Measurements from ENCODE around the gene BICDL2. TPM values are rescaled to one million over a fixed set of nuclear protein-coding genes. Genes with fewer than 3 reads are reported as not detected.
"Not testable (repeated sequence)": the region's sequence is repeated elsewhere in the genome, so short reads cannot be mapped to it uniquely, and the experiment has no call there.

BICDL2 gene
- total and polyA plus RNA-seq, 12 donors: 0.14 to 0.31 (median 0.22) TPM; not detected in 8

DNA sequence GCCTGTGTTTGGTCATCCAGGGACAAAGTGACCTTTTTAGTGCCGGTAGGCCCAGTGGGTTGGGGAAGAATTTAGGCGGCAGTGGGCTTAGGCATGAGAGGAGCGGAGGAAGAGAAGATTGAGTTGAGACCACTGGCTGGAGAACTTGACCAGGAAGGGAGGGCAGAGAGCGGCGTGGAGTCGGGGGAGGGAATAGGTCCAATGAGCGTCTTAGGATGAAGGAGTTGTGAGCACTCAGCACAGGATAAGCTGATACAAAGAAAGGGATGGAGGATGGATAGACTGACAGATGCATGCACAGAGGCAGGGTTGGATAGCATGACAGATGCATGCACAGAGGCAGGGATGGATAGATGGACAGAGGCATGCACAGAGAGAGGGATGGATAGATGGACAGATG is 36.7 kb upstream of the BICDL2 start:
- intact Hi-C loops (cut with DNase I): loop anchor here in 1 of 2 donors (10.0 kb wide), 1 partner anchor 269 kb away; no protein-coding TSS in a partner anchor
- no peaks in the 10 kb centered on the region for H3K9me3 ChIP-seq (replicated peaks in 1 of 3)
- H3K4me3 ChIP-seq: no peak overlapping the region
- no peaks in the 10 kb centered on the region for H3K4me1 ChIP-seq (replicated peaks in 1 of 2)
- no peak overlapping the region for H3K27ac ChIP-seq
- H3K27me3 ChIP-seq: no peaks in the 10 kb centered on the region
- DNase-seq: no peak
- no peak for TF ChIP-seq POLR2A (IDR thresholded peaks at IDR 0.05)
- TF ChIP-seq, protein P1, sequence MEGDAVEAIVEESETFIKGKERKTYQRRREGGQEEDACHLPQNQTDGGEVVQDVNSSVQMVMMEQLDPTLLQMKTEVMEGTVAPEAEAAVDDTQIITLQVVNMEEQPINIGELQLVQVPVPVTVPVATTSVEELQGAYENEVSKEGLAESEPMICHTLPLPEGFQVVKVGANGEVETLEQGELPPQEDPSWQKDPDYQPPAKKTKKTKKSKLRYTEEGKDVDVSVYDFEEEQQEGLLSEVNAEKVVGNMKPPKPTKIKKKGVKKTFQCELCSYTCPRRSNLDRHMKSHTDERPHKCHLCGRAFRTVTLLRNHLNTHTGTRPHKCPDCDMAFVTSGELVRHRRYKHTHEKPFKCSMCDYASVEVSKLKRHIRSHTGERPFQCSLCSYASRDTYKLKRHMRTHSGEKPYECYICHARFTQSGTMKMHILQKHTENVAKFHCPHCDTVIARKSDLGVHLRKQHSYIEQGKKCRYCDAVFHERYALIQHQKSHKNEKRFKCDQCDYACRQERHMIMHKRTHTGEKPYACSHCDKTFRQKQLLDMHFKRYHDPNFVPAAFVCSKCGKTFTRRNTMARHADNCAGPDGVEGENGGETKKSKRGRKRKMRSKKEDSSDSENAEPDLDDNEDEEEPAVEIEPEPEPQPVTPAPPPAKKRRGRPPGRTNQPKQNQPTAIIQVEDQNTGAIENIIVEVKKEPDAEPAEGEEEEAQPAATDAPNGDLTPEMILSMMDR (IDR thresholded peaks at IDR 0.05): no peak
- no peaks in the 10 kb centered on the region for H3K36me3 ChIP-seq (replicated peaks in 1 of 2)
- WGBS, 4 donors: 72 to 84% (median 76%) methylated on average over 7 of the region's 7 CpGs

DNA sequence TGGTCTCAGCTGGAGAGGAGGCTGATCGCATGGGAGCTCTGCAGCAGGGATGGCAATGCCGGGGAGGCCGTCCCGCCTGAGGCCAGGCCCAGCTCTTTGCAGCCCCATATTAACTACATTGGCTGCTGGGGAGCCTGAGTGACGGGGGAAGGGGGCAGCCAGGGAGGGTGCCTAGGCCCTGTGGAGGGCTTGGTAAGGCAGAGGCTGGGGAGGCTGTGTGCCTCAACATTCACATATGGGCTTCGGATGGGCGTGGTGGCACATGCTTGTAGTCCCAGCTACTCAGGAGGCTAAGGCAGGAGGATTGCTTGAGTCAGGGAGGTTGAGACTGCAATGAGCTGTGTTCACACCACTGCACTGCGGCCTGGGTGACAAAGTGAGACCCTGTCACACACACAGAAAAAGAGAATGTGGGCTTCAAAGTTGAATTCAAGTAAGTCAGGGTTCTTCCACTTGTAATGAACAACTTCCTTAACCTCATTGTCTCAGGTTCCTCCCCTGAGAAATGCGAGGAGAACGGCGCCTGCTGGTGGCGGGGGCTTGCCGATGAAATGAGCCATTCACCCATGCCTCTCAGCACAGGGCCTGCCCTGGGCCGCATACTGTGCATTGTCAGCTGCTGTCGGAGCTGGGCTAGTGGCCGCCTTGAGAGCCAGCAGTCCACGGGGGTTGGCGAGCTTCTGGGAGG is 36.0 kb upstream of the BICDL2 start:
- not testable (repeated sequence) for H3K27ac ChIP-seq; H3K4me3 ChIP-seq; DNase-seq; H3K4me1 ChIP-seq (replicated peaks in 1 of 2); H3K36me3 ChIP-seq (replicated peaks in 1 of 2); H3K27me3 ChIP-seq; H3K9me3 ChIP-seq (replicated peaks in 1 of 3)
- intact Hi-C loops (cut with DNase I): loop anchor here in 1 of 2 donors (10.0 kb wide), 1 partner anchor 268 kb away; no protein-coding TSS in a partner anchor
- 68 to 86% (median 73%) methylated on average over 6 to 16 of the region's 18 CpGs for WGBS, 4 donors

DNA sequence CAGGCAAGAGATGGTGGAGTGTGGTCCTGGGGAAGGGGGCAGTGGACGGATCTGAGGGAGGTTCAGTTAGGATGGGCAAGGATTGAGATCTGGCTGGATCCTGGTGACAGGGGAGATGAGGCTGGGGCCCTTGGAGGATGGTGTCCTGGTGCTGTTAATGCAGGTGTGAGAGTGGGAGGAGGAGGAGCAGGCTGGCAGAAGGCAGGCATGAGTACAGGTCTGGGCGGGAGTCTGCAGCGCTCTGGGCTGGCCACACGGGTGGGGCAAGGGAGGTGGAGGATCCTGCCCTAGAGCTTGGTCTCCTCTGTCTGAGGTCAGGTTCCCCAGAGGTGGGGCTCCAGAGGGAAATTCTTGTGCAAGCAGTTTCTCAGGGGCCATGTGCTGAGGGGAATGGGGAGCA is 35.4 kb upstream of the BICDL2 start:
- H3K9me3 ChIP-seq (replicated peaks in 1 of 3); H3K27me3 ChIP-seq; H3K4me1 ChIP-seq (replicated peaks in 1 of 2); H3K27ac ChIP-seq; H3K4me3 ChIP-seq; H3K36me3 ChIP-seq (replicated peaks in 1 of 2); DNase-seq: not testable (repeated sequence)
- intact Hi-C loops (cut with DNase I): loop anchor here in 1 of 2 donors (10.0 kb wide), 1 partner anchor 267 kb away; no protein-coding TSS in a partner anchor
- WGBS, 4 donors: 60 to 85% (median 71%) methylated on average over 3 to 4 of the region's 4 CpGs

DNA sequence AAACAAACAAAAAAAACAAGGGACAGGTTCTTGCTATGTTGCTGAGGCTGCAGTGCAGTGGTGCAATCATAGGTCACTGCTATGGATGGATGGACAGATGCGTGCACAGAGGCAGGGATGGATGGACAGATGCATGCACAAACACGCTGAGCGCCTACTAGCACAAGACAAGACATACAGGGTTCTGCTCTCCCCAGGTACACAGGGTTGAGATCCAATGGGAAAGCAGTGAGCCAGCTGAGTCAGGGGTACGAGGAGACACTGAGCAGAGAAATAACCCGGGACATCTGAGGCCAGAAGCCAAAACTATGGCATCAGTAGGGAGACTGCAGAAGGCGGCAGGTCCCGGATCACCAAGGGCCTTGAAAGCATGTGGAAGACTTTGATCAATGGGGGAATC is 34.9 kb upstream of the BICDL2 start:
- Histone ChIP-seq H3K27ac (no peak overlapping the region), H3K27me3 (no peaks in the 10 kb centered on the region), H3K4me3 (no peak overlapping the region), H3K9me3 (replicated peaks in 1 of 3) (no peaks in the 10 kb centered on the region), H3K36me3 (replicated peaks in 1 of 2) (no peaks in the 10 kb centered on the region), H3K4me1 (replicated peaks in 1 of 2) (no peaks in the 10 kb centered on the region)
- no peak for DNase-seq
- WGBS, 4 donors: 82 to 92% (median 87%) methylated on average over 7 of the region's 7 CpGs
- intact Hi-C loops (cut with DNase I): loop anchor here in 1 of 2 donors (10.0 kb wide), 1 partner anchor 267 kb away; no protein-coding TSS in a partner anchor
- no peak for TF ChIP-seq POLR2A (IDR thresholded peaks at IDR 0.05)
- TF ChIP-seq, protein P1 (IDR thresholded peaks at IDR 0.05): no peak

DNA sequence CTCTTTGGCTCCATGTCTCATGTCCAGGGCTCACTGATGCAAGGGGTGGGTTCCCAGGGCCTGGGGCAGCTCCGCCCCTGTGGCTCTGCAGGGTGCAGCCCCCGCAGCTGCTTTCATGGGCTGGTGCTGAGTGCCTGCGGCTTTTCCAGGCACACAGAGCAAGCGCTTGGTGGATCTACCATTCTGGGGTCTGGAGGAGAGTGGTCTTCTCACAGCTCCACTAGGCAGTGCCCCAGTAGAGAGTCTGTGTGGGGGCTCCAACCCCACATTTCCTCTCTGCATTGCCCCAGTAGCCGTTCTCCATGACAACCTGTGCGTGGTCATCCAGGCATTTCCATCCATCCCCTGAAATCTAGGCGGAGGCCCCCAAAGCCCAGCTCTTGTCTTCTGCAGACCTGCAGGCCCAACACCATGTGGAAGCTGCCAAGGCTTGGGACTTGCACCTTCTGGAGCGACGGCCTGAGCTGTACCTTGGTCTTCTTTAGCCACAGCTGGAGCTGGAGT is 33.9 kb upstream of the BICDL2 start:
- Histone ChIP-seq H3K4me3 (no peak overlapping the region), H3K36me3 (replicated peaks in 1 of 2) (no peaks in the 10 kb centered on the region), H3K27me3 (no peaks in the 10 kb centered on the region), H3K4me1 (replicated peaks in 1 of 2) (peaks cover 0 to 1% of the 10 kb centered on the region in 2 donors), H3K9me3 (replicated peaks in 1 of 3) (no peaks in the 10 kb centered on the region), H3K27ac (no peak overlapping the region)
- TF ChIP-seq, protein P1 (IDR thresholded peaks at IDR 0.05): no peak
- TF ChIP-seq POLR2A (IDR thresholded peaks at IDR 0.05): no peak
- no peak for DNase-seq
- intact Hi-C loops (cut with DNase I): loop anchor here in 1 of 2 donors (10.0 kb wide), 1 partner anchor 266 kb away; no protein-coding TSS in a partner anchor
- 80 to 94% (median 91%) methylated on average over 5 to 9 of the region's 9 CpGs for WGBS, 4 donors

DNA sequence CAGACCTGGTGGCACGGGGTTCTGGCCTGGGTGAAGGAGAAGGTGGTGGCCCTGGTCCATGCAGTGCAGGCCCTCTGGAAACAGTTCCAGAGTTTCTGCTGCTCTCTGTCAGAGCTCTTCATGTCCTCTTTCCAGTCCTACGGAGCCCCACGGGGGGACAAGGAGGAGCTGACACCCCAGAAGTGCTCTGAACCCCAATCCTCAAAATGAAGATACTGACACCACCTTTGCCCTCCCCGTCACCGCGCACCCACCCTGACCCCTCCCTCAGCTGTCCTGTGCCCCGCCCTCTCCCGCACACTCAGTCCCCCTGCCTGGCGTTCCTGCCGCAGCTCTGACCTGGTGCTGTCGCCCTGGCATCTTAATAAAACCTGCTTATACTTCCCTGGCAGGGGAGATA is 32.4 kb upstream of the BICDL2 start:
- DNase-seq; intact Hi-C loops (cut with DNase I); H3K27me3 ChIP-seq; H3K9me3 ChIP-seq (replicated peaks in 1 of 3); H3K4me3 ChIP-seq; H3K27ac ChIP-seq; H3K36me3 ChIP-seq (replicated peaks in 1 of 2): not testable (repeated sequence)
- H3K4me1 ChIP-seq (replicated peaks in 1 of 2): peaks cover 0 to 12% of the 10 kb centered on the region in 2 donors
- 85 to 90% (median 88%) methylated on average over 8 to 10 of the region's 11 CpGs for WGBS, 4 donors
